Common myeloid progenitor, CD34-positive (primary cell): ENCODE data around the gene SLC25A25.
A peak's percentile ranks its signal among the peaks of the same experiment; 100 is the strongest.

Source experiments
- CTCF ChIA-PET: fragments of 350-600 bp; sonication (Branson Sonifier 250); formaldehyde crosslinking; loops from one replicate; lab custom pipeline; 2021; ENCODE audit warnings: antibody characterized with exemption; lab: Charles Lee
- POLR2A ChIA-PET: fragments of 350-600 bp; sonication (Branson Sonifier 250); formaldehyde crosslinking; loops from one replicate; lab custom pipeline; 2021; ENCODE audit warnings: antibody characterized with exemption; lab: Charles Lee
- DNase-seq, 3 donors: peaks; one replicate each; pipeline versions ENCODE4 v3.0.0 to v3.0.0-alpha.2; 2013
- H3K27ac ChIP-seq, 2 experiments: 1 replicate in 1 of 2; 2 replicates in 1 of 2; pipeline ENCODE4 v1.7.0; 2013; ENCODE audit warnings: inconsistent platforms in 2 of 2, low read length in 2 of 2, mild to moderate bottlenecking in 2 of 2, low read depth in 1 of 2, moderate library complexity in 1 of 2; ENCODE audit not compliant: severe bottlenecking in 2 of 2, insufficient read depth in 1 of 2, poor library complexity in 1 of 2
- H3K27me3 ChIP-seq, 5 experiments: replicated peaks in 2 of 5; 1 replicate in 3 of 5; 2 replicates in 2 of 5; pipeline versions ENCODE4 v1.6.1 to v1.7.0; 2013; ENCODE audit warnings: low read length in 4 of 5, mild to moderate bottlenecking in 2 of 5, moderate library complexity in 2 of 5, inconsistent platforms in 1 of 5; ENCODE audit not compliant: insufficient read depth in 5 of 5, control insufficient read depth in 4 of 5
- H3K36me3 ChIP-seq, 4 experiments: 1 replicate in 2 of 4; 2 replicates in 2 of 4; pipeline versions ENCODE4 v1.6.1 to v1.7.0; 2013; ENCODE audit warnings: low read length in 3 of 4, control low read depth in 1 of 4, mild to moderate bottlenecking in 1 of 4; ENCODE audit not compliant: control insufficient read depth in 4 of 4, insufficient read depth in 4 of 4
- H3K4me1 ChIP-seq, 4 experiments: 1 replicate in 3 of 4; 2 replicates in 1 of 4; pipeline versions ENCODE4 v1.6.1 to v1.7.1; 2013; ENCODE audit warnings: low read length in 3 of 4, mild to moderate bottlenecking in 3 of 4, control low read depth in 1 of 4, inconsistent platforms in 1 of 4, moderate library complexity in 1 of 4; ENCODE audit not compliant: control insufficient read depth in 4 of 4, insufficient read depth in 4 of 4; ENCODE audit errors: control extremely low read depth in 1 of 4
- H3K4me3 ChIP-seq, 7 experiments: 1 replicate in 4 of 7; 2 replicates in 3 of 7; pipeline versions ENCODE4 v1.5.1 to v1.7.0; 2013; ENCODE audit warnings: mild to moderate bottlenecking in 7 of 7, low read length in 6 of 7, moderate library complexity in 6 of 7, inconsistent platforms in 2 of 7, low read depth in 2 of 7, control low read depth in 1 of 7; ENCODE audit not compliant: insufficient read depth in 4 of 7, control insufficient read depth in 1 of 7; ENCODE audit errors: extremely low read depth in 1 of 7
- H3K9me3 ChIP-seq, 5 experiments: 1 replicate in 4 of 5; 2 replicates in 1 of 5; pipeline versions ENCODE4 v1.6.1 to v1.7.1; 2013; ENCODE audit warnings: low read length in 4 of 5, mild to moderate bottlenecking in 2 of 5, inconsistent platforms in 1 of 5, low read depth in 1 of 5, moderate library complexity in 1 of 5; ENCODE audit not compliant: control insufficient read depth in 4 of 5, insufficient read depth in 2 of 5; ENCODE audit errors: control extremely low read depth in 1 of 5
- WGBS: methylation state at CpG from one replicate; pipeline ENCODE4 v1.1.5; 2013; ENCODE audit not compliant: insufficient coverage; 5-methylcytosine and 5-hydroxymethylcytosine counted together

The SLC25A25 gene

GRCh38 chr9:128148509-128149000 lies 80.5 kb downstream of the SLC25A25 start:
- H3K27ac ChIP-seq, result no peak overlapping the region
- H3K36me3 ChIP-seq, result no peaks in the 10 kb centered on the region
- peaks cover 0 to 26% (median 17%) of the 10 kb centered on the region in 4 experiments for H3K4me1 ChIP-seq
- H3K27me3 ChIP-seq, result no peaks in the 10 kb centered on the region
- H3K9me3 ChIP-seq, result no peaks in the 10 kb centered on the region
- DNase-seq, result no peak
- 100% methylated on average over 3 of the region's 5 CpGs for WGBS
- no peak overlapping the region for H3K4me3 ChIP-seq
- POLR2A ChIA-PET, result no interaction called here
- CTCF ChIA-PET, result no interaction called here

- H3K36me3 ChIP-seq, result no peaks in the 10 kb centered on the region
- ChIA-PET POLR2A (no interaction called here), CTCF (interaction anchor here (1.2 kb wide), 1 partner anchor 20 kb away, joined by 4 read pairs; no protein-coding TSS in a partner anchor)
- no peaks in the 10 kb centered on the region for H3K9me3 ChIP-seq
- H3K27me3 ChIP-seq, result no peaks in the 10 kb centered on the region
- H3K4me3 ChIP-seq, result peak within 1 kb of the TSS in 1 of 7 experiments; percentile 16
- WGBS, result 91% methylated on average over 9 of the region's 9 CpGs
- no peak for DNase-seq
- H3K27ac ChIP-seq, result peak within 1 kb of the TSS in 1 of 2 experiments; percentile 31
- peaks cover 0 to 26% (median 17%) of the 10 kb centered on the region in 4 experiments for H3K4me1 ChIP-seq
These were observed 81.1 kb downstream of the SLC25A25 start, which contains the start of gene LCN2 for GRCh38 chr9:128149001-128149701. Gene LCN2, plus strand, starts transcription at chr9:128149453. Its CDS starts 73 bp downstream, at chr9:128149526.

- POLR2A ChIA-PET, result no interaction called here
- Histone ChIP-seq H3K36me3 (no peaks in the 10 kb centered on the region), H3K27ac (peak overlapping the region in 1 of 2 experiments; percentile 31), H3K27me3 (no peaks in the 10 kb centered on the region), H3K4me1 (peaks cover 0 to 26% (median 17%) of the 10 kb centered on the region in 4 experiments), H3K9me3 (no peaks in the 10 kb centered on the region), H3K4me3 (peak overlapping the region in 1 of 7 experiments; percentile 16)
- CTCF ChIA-PET, result interaction anchor here (0.7 to 1.2 kb wide), 4 partner anchors 10 to 45 kb away, joined by 3 to 4 read pairs (median 4); partner anchors contain the start of gene BBLN
- 13% methylated on average over 10 of the region's 11 CpGs for WGBS
- peak; percentile 76 to 93 (median 89) for DNase-seq
These were observed 82.0 kb downstream of the SLC25A25 start for GRCh38 chr9:128149951-128150593.

GRCh38 chr9:128150594-128151308 lies 82.7 kb downstream of the SLC25A25 start:
- DNase-seq, result peak in 2 of 3 donors; percentile 35 to 55
- ChIA-PET POLR2A (interaction anchor here (1.0 kb wide), 1 partner anchor 8 kb away, joined by 3 read pairs; no protein-coding TSS in a partner anchor), CTCF (interaction anchor here (0.8 to 1.3 kb wide), 6 partner anchors 22 to 196 kb away, joined by 3 to 4 read pairs (median 3); no protein-coding TSS in a partner anchor)
- Histone ChIP-seq H3K4me1 (peaks cover 0 to 26% (median 17%) of the 10 kb centered on the region in 4 experiments), H3K9me3 (no peaks in the 10 kb centered on the region), H3K36me3 (no peaks in the 10 kb centered on the region), H3K4me3 (peak overlapping the region in 1 of 7 experiments; percentile 16), H3K27ac (peak overlapping the region in 1 of 2 experiments; percentile 31), H3K27me3 (no peaks in the 10 kb centered on the region)
- 84% methylated on average over 19 of the region's 19 CpGs for WGBS

GRCh38 chr9:128151309-128152132 lies 83.5 kb downstream of the SLC25A25 start:
- 98% methylated on average over 8 of the region's 18 CpGs for WGBS
- DNase-seq, result no peak
- Histone ChIP-seq H3K4me1 (peaks cover 0 to 26% (median 17%) of the 10 kb centered on the region in 4 experiments), H3K4me3 (no peak overlapping the region), H3K9me3 (no peaks in the 10 kb centered on the region), H3K27ac (no peak overlapping the region), H3K36me3 (no peaks in the 10 kb centered on the region), H3K27me3 (no peaks in the 10 kb centered on the region)
- ChIA-PET POLR2A (interaction anchor here (1.0 kb wide), 1 partner anchor 9 kb away, joined by 3 read pairs; no protein-coding TSS in a partner anchor), CTCF (interaction anchor here (0.6 to 1.3 kb wide), 4 partner anchors 23 to 197 kb away, joined by 3 read pairs; no protein-coding TSS in a partner anchor)
